HG03457 (cell line): ENCODE data around the gene TMEM205.

Experiments used
- ATAC-seq: cut with Tn5 transposase; IDR thresholded peaks from one replicate; pipeline ENCODE4 v1.9.1; 2021; ENCODE audit warnings: moderate number of reproducible peaks; ENCODE audit not compliant: unreplicated experiment

TMEM205 gene

DNA sequence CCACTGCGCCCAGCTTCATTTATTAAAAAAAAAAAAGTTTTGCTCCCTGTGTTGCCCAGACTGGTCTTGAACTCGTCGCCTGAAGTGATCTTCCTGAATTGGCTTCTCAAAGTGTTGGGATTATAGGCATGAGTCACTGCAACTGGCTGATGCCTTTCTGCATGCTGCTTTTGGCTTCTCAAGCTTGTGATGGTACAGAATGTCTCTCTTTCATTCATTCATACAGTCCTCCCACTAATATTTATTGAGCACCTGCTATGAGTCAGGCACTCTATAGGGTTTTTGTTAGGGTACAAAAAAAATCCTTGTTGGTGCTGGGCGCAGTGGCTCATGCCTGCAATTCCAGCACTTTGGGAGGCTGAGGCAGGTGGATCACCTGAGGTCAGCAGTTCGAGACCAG lies 41.1 kb downstream of the TMEM205 start:
- ATAC-seq, result no peak

DNA sequence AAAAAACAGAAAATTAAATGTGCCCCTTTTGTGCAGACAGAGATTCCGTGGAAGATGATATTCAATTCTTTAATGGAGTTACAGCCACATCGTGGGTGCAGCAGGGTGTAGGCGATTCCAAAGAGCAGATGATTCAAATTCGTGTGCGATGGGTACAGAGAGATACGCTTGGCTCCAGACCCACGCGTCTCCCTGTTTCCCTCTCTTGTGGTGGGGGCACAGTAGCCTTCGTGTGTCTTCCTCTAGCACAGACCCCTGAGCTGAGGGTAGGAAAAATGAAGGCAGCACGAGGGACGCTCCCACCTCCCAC lies 45.3 kb downstream of the TMEM205 start:
- no peak for ATAC-seq

DNA sequence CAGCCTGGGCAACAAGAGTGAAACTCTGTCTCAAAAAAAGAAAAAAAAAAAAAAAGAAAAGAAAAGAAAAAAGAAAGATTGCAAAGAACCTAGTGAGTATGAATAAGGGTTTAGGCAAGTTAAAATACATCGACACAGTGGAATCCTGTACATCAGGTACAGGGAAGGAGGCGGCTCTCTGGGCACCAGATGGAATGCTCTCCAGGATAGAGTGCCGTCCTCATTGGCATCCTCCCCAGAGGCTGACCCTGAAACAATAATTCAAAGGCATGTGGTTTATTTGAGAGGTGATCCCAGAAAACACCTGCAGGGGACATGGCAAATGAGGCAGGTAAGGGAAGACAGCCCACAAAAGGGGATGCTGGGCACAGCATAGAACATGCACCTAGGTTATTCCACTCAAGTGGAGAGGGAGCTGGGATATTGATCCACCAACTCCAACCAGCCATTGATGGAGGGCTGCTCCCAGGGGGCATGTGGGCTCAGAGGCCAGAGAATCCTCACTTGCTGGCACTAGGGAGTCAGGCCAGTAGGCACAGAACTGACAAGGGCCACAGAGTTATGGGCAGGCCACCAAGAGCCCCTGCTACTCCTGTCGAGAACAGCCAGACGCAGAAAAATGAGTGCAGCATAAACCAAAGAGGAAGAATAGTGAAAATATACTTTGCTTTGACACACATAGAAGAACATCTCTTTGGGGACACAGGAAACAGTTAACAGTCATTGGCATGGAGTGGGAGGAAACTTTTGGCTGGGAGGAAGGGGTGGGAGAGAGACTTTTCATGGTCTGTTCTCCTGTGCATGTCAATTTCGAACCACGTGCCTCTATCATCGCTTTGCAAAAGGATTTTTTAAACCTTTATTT lies 45.9 kb downstream of the TMEM205 start:
- no peak for ATAC-seq

DNA sequence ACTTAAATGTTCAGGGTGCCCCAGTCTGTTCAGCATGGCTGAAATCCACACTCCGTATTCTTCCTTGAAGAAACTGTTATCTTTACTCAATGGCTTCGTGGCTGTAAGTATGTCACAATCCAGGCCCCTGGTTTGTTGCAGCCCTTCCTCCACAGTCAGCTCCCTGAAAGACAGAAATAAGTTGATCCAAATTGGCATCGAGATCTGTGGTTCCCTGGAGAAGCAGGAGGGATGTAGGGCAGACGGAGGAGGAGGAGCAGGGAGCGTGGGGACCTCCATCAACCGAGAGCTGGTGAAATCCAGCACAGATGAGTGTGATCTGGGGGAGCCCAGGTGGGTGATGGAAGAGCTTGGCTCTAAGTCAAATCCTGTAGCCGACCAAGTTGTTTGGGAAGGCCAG lies 49.8 kb downstream of the TMEM205 start:
- no peak for ATAC-seq

DNA sequence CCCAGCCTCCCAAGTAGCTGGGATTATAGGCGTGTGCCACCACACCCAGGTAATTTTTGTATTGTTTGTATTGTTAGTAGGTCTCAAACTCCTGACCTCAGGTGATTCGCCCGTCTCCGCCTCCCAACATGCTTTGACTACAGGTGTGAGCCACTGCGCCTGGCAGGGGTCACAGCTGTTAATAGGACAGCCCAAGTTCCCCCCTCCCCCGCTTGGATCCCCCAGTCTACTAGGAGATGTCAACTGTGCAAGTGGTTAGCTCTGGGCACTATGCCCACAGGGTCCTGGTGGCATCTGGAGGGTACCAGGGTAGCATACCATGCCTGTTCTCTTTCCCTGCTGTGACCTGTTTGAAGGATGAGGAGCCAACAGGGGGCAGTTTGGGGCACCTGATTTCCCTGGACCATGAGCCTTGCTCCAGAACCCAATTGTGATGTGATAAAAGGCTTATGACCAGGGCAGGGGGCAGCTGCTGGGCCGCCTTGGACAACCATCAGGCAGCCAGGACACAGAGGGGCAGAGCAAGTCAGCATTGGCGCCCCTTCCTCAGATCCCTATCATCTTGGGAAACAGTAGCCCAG lies 50.3 kb downstream of the TMEM205 start, which contains the start of gene TSPAN16:
TSS of gene TSPAN16 (plus strand) at position 496 of the 581 bp plus-strand sequence. CDS start 138 bp downstream, outside the sequence.
- ATAC-seq, result no peak

DNA sequence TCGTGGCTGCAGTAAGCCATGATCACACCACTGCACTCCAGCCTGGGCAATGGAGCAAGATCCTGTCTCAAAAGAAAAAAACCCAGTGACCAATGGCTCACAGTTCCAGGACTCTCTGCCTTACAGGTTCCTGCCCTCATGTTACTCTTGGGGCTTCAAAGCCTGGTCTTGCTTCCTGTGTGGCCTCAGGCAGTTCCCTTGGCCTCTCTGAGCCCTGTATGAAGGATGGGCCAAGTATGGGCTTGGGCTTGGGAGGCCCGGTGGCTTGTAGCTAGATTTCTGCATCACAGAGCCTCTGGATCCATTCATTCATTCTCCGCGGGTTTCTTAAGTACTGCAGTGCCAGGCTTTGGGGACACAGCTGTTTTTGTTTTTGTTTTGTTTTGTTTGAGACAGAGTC lies 50.9 kb downstream of the TMEM205 start:
- no peak for ATAC-seq

DNA sequence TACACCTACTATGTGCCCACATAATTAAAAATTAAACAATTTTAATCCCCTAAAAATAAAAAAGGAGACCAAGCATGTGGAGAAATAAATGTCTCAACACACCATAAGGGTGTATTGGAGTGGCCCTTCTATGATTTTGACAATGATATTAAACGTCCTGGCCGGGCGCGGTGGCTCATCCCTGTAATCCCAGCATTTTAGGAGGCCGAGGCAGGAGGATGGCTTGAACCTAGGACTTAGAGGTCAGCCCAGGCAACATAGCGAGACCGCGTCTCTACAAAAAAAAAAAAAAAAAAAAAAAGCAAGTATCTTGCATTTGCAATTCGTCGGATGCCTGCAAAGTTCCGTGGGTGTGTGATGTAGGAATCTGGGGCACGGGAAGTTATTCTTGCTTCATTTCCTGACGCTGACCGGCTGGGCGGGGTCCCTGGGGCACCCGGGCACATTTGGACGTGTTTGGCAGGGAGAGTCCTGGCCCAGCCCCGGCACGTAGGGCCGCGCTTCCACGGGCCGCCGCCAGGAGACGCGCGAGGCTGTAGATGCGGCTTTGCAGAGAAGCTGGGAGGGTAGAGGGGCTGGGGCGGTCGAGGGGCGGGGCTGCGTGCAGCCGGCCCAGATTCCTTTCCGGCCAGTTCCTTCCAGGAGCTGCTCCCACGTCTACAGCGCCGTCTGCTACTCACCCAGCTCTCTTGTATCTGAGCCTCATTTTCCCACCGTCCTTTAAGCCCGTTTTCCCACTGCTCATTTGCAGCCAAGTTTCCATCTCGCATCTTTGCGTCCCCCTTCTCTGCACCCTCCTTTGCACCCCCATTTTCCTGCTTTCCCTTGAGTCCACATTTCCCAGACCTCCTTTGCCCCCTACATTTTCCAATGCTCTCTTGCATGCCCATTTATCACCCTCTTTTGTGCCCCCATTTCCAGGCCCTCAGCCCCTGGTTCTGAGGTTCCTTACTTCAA lies 52.4 kb downstream of the TMEM205 start:
- no peak for ATAC-seq
